Uterus (tissue), 4 donors: ENCODE data around the gene SPTSSA. TPM values are rescaled to one million over a fixed set of nuclear protein-coding genes. Genes with fewer than 3 reads are reported as not detected.

Experiments
- DNase-seq, 2 donors: peaks; one replicate each; pipeline ENCODE4 v3.0.0-alpha.2; 2019 to 2020
- H3K27ac ChIP-seq, 2 donors: fragments of 200-600 bp; sonication (generic); 1 replicate in 1 of 2; 2 replicates in 1 of 2; pipeline ENCODE4 v1.5.1; 2016 to 2018
- H3K27me3 ChIP-seq, 2 donors: fragments of 200-600 bp; sonication (generic); one replicate each; pipeline ENCODE4 v1.5.1; 2018 to 2019; ENCODE audit warnings: control low read depth in 1 of 2
- H3K36me3 ChIP-seq, 2 donors: fragments of 200-600 bp; sonication (generic); one replicate each; pipeline ENCODE4 v1.5.1; 2019; ENCODE audit warnings: control low read depth in 1 of 2
- H3K4me1 ChIP-seq, 2 donors: fragments of 200-600 bp; sonication (generic); one replicate each; pipeline ENCODE4 v1.5.1; 2018 to 2019; ENCODE audit warnings: control low read depth in 1 of 2
- H3K4me3 ChIP-seq, 2 donors: fragments of 200-600 bp; sonication (generic); 1 replicate in 1 of 2; 2 replicates in 1 of 2; pipeline ENCODE4 v1.5.1; 2018 to 2019; ENCODE audit warnings: mild to moderate bottlenecking in 1 of 2
- H3K9me3 ChIP-seq, 2 donors: fragments of 200-600 bp; sonication (generic); one replicate each; pipeline ENCODE4 v1.5.1; 2019; ENCODE audit warnings: control low read depth in 1 of 2
- CTCF ChIP-seq, 4 experiments: fragments of 200-600 bp in 2 of 4; fragments of 450-650 bp in 2 of 4; sonication (generic) in 2 of 4; IDR thresholded peaks; one replicate each; pipeline ENCODE4 v1.5.1; 2016 to 2019; ENCODE audit warnings: antibody characterized with exemption in 4 of 4, mild to moderate bottlenecking in 2 of 4, moderate library complexity in 1 of 4
- POLR2A ChIP-seq, 2 donors: fragments of 450-650 bp; IDR thresholded peaks; one replicate each; pipeline ENCODE4 v1.6.1; 2016; ENCODE audit warnings: antibody characterized with exemption in 2 of 2, mild to moderate bottlenecking in 1 of 2, moderate library complexity in 1 of 2
- intact Hi-C: fragments of 100-400 bp; cut with DNase I; formaldehyde crosslinking; loops from one replicate; pipeline ENCODE4 v1.15.1; 2023; ENCODE audit warnings: low total_unique reads
- total RNA-seq, 4 donors: library from RNA; depleted of rRNA in 3 of 4; stranded (reverse); fragments of >200 nt in 3 of 4; gene quantifications; one replicate each; pipeline versions ENCODE4 v1.1.0 to v1.2.4, GENCODE V29; 2014 to 2023
- donor health status: DM: yes; HTN: yes; CAD: no.

The SPTSSA gene
- total RNA-seq, 4 donors from 2014 or later = 6.9 to 34.1 (median 28.4) TPM

GRCh38 chr14:34460295-34460694 lies 1.7 kb downstream of the SPTSSA start:
- Histone ChIP-seq H3K9me3 (no peaks in the 10 kb centered on the region), H3K36me3 (no peaks in the 10 kb centered on the region), H3K27ac (no peak overlapping the region), H3K4me3 (no peak overlapping the region), H3K4me1 (peaks cover 0 to 5% of the 10 kb centered on the region in 2 donors), H3K27me3 (no peaks in the 10 kb centered on the region)
- no peak for DNase-seq
- intact Hi-C loops = no loop called here
- TF ChIP-seq CTCF (IDR thresholded peaks at IDR 0.05) (no peak), POLR2A (IDR thresholded peaks at IDR 0.05) (no peak)

- H3K9me3 ChIP-seq = no peaks in the 10 kb centered on the region
- H3K4me3 ChIP-seq = no peak overlapping the region
- TF ChIP-seq CTCF (IDR thresholded peaks at IDR 0.05) = no peak
- TF ChIP-seq POLR2A (IDR thresholded peaks at IDR 0.05) = no peak
- no peaks in the 10 kb centered on the region for H3K27me3 ChIP-seq
- H3K4me1 ChIP-seq = peaks cover 0 to 5% of the 10 kb centered on the region in 2 donors
- DNase-seq = no peak
- H3K27ac ChIP-seq = no peak overlapping the region
- no peaks in the 10 kb centered on the region for H3K36me3 ChIP-seq
- intact Hi-C loops = no loop called here
These were observed 4.9 kb downstream of the SPTSSA start for GRCh38 chr14:34457186-34457585.

- Histone ChIP-seq H3K27me3 (no peaks in the 10 kb centered on the region), H3K4me3 (no peak overlapping the region), H3K9me3 (no peaks in the 10 kb centered on the region), H3K4me1 (no peaks in the 10 kb centered on the region), H3K27ac (no peak overlapping the region), H3K36me3 (no peaks in the 10 kb centered on the region)
- intact Hi-C loops = no loop called here
- TF ChIP-seq POLR2A (IDR thresholded peaks at IDR 0.05) = no peak
- TF ChIP-seq CTCF (IDR thresholded peaks at IDR 0.05) = no peak
- no peak for DNase-seq
These were observed 8.8 kb downstream of the SPTSSA start for GRCh38 chr14:34453226-34453625.

- Histone ChIP-seq H3K27me3 (no peaks in the 10 kb centered on the region), H3K4me3 (no peak overlapping the region), H3K4me1 (no peaks in the 10 kb centered on the region), H3K27ac (no peak overlapping the region), H3K9me3 (no peaks in the 10 kb centered on the region), H3K36me3 (no peaks in the 10 kb centered on the region)
- no peak for DNase-seq
- TF ChIP-seq CTCF (IDR thresholded peaks at IDR 0.05) = no peak
- no peak for TF ChIP-seq POLR2A (IDR thresholded peaks at IDR 0.05)
- intact Hi-C loops = no loop called here
These were observed 9.7 kb downstream of the SPTSSA start for GRCh38 chr14:34452258-34452822.

GRCh38 chr14:34450958-34451357 lies 11.1 kb downstream of the SPTSSA start:
- intact Hi-C loops = no loop called here
- Histone ChIP-seq H3K27me3 (no peaks in the 10 kb centered on the region), H3K9me3 (no peaks in the 10 kb centered on the region), H3K4me1 (no peaks in the 10 kb centered on the region), H3K4me3 (no peak overlapping the region), H3K36me3 (no peaks in the 10 kb centered on the region), H3K27ac (no peak overlapping the region)
- TF ChIP-seq CTCF (IDR thresholded peaks at IDR 0.05) (no peak), POLR2A (IDR thresholded peaks at IDR 0.05) (no peak)
- DNase-seq = no peak
